ENCODE results near the gene DKK1. TPM values are rescaled to one million over a fixed set of nuclear protein-coding genes. Genes with fewer than 3 reads are reported as not detected.
A peak's percentile ranks its signal among the peaks of the same experiment; 100 is the strongest.

Gene DKK1
- 1 to 10 TPM in 1 of 5 donors, under 1 TPM in 2, not detected in 2; 0.59 to 2.4 (median 0.76) TPM for total RNA-seq
- 0.17 TPM for total RNA-seq (2013)
- total RNA-seq, result 0 to 0.25 (median 0) reads per million in 29 experiments

GRCh38 chr10:52313933-52314821, at the start of gene DKK1:
DKK1 (plus strand) TSS chr10:52314281; CDS start chr10:52314435, 154 bp downstream.
- POLR2A ChIA-PET, result no interaction called here
- ATAC-seq (replicated peaks in 1 of 4), result peak in 2 of 4 experiments; percentile 20 to 32
- H3K27ac Mint-ChIP-seq, result no peak within 1 kb of the TSS
- peaks cover 0 to 2% (median 0%) of the 10 kb centered on the region in 3 donors for H3K9me3 Mint-ChIP-seq
- peaks cover 56 to 59% of the 10 kb centered on the region in 2 donors for H3K27me3 Mint-ChIP-seq
- no peaks in the 10 kb centered on the region for H3K36me3 Mint-ChIP-seq
- Histone ChIP-seq H3K27me3 (replicated peaks in 1 of 2; ENCODE audit: control insufficient read depth in 2 of 2, extremely low read depth in 1 of 2, insufficient read depth in 2 of 2, low read length in 1 of 2) (peaks cover 22 to 27% of the 10 kb centered on the region in 2 experiments), H3K4me3 (ENCODE audit: control insufficient read depth in 1 of 2, extremely low read depth in 1 of 2, low read length in 1 of 2) (peak within 1 kb of the TSS in 1 of 2 donors; percentile 71), H3K27ac (ENCODE audit: low read length) (no peak within 1 kb of the TSS), H3K36me3 (ENCODE audit: control insufficient read depth in 2 of 2, extremely low read depth in 1 of 2, insufficient read depth in 1 of 2, low read length in 1 of 2) (no peaks in the 10 kb centered on the region), H3K9me3 (no peaks in the 10 kb centered on the region), H3K4me1 (ENCODE audit: control insufficient read depth in 1 of 2, extremely low read depth in 1 of 2, insufficient read depth in 2 of 2, low read length in 2 of 2) (peaks cover 5 to 14% of the 10 kb centered on the region in 2 experiments)
- peaks cover 14 to 22% (median 17%) of the 10 kb centered on the region in 3 donors for H3K4me1 Mint-ChIP-seq
- CTCF ChIA-PET, result interaction anchor here in 1 of 2 donors (0.6 kb wide), 1 partner anchor 1277 kb away, joined by 3 read pairs; no protein-coding TSS in a partner anchor
- DNase-seq, result peak in 4 of 35 experiments; percentile 3 to 8 (median 4)
- peak within 1 kb of the TSS in 2 of 3 donors; percentile 36 to 52 for H3K4me3 Mint-ChIP-seq
- 5% methylated on average over 47 of the region's 55 CpGs for WGBS (ENCODE audit: insufficient coverage)

DNA sequence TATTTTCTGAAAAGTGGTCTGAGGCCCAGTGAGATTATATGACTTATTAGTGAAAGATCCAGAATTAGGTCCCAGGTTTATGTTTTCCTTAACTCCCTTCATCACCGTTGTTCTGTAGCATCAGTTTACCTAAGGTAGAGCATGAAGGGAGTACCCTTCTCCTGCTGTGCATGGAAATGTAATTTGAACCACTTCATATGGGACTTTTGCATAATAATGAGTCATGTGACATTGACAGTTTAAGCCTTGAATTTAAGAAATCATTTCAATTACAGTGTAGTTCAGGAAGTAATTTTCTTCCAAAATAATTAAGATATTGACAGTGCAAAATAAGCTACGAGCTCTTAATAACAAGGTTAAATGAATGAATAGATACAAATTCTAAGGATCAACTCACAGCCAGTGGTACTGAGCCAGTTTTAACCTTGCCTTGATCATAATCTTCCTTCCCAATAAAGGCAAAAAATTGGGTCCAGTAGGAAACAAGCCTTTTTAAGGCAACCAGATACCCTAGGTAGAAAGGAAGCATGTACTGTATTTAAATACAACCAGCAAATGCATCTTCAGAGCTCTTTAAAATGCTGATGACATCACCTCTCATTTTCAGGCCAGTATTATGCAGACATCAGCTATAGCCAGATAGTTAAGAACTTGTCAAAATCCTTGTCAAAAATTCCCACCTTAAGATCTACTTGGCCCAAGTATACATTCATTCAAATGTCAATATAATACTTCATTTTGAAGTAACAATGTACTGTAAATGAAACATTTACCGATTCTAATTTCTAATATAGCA, 48.8 kb upstream of the DKK1 start:
- H3K36me3 Mint-ChIP-seq, result no peaks in the 10 kb centered on the region
- POLR2A ChIA-PET, result no interaction called here
- no peak overlapping the region for H3K27ac Mint-ChIP-seq
- no peaks in the 10 kb centered on the region for H3K9me3 Mint-ChIP-seq
- no peak for ATAC-seq (replicated peaks in 1 of 4)
- H3K27me3 Mint-ChIP-seq, result peaks cover 0 to 3% of the 10 kb centered on the region in 2 donors
- CTCF ChIA-PET, result no interaction called here
- Histone ChIP-seq H3K4me3 (ENCODE audit: control insufficient read depth in 1 of 2, extremely low read depth in 1 of 2, low read length in 1 of 2) (no peak overlapping the region), H3K27me3 (replicated peaks in 1 of 2; ENCODE audit: control insufficient read depth in 2 of 2, extremely low read depth in 1 of 2, insufficient read depth in 2 of 2, low read length in 1 of 2) (no peaks in the 10 kb centered on the region), H3K36me3 (ENCODE audit: control insufficient read depth in 2 of 2, extremely low read depth in 1 of 2, insufficient read depth in 1 of 2, low read length in 1 of 2) (no peaks in the 10 kb centered on the region), H3K9me3 (no peaks in the 10 kb centered on the region), H3K27ac (ENCODE audit: low read length) (no peak overlapping the region), H3K4me1 (ENCODE audit: control insufficient read depth in 1 of 2, extremely low read depth in 1 of 2, insufficient read depth in 2 of 2, low read length in 2 of 2) (no peaks in the 10 kb centered on the region)
- WGBS (ENCODE audit: insufficient coverage), result no CpG with 5 or more reads among the region's 3 CpGs
- H3K4me1 Mint-ChIP-seq, result no peaks in the 10 kb centered on the region
- DNase-seq, result no peak
- H3K4me3 Mint-ChIP-seq, result no peak overlapping the region

GRCh38 chr10:52266858-52267257, 47.2 kb upstream of the DKK1 start:
- Mint-ChIP-seq H3K9me3 (no peaks in the 10 kb centered on the region), H3K4me3 (no peak overlapping the region), H3K4me1 (no peaks in the 10 kb centered on the region), H3K36me3 (no peaks in the 10 kb centered on the region), H3K27ac (no peak overlapping the region), H3K27me3 (peaks cover 0 to 3% of the 10 kb centered on the region in 2 donors)
- H3K27ac ChIP-seq (ENCODE audit: low read length), result no peak overlapping the region
- ATAC-seq (replicated peaks in 1 of 4) (no peak), DNase-seq (no peak)
- no CpG with 5 or more reads among the region's 1 CpG for WGBS (ENCODE audit: insufficient coverage)
- no peaks in the 10 kb centered on the region for H3K9me3 ChIP-seq
- H3K27me3 ChIP-seq (replicated peaks in 1 of 2; ENCODE audit: control insufficient read depth in 2 of 2, extremely low read depth in 1 of 2, insufficient read depth in 2 of 2, low read length in 1 of 2), result no peaks in the 10 kb centered on the region
- H3K36me3 ChIP-seq (ENCODE audit: control insufficient read depth in 2 of 2, extremely low read depth in 1 of 2, insufficient read depth in 1 of 2, low read length in 1 of 2), result no peaks in the 10 kb centered on the region
- H3K4me1 ChIP-seq (ENCODE audit: control insufficient read depth in 1 of 2, extremely low read depth in 1 of 2, insufficient read depth in 2 of 2, low read length in 2 of 2), result no peaks in the 10 kb centered on the region
- H3K4me3 ChIP-seq (ENCODE audit: control insufficient read depth in 1 of 2, extremely low read depth in 1 of 2, low read length in 1 of 2), result no peak overlapping the region
- CTCF ChIA-PET, result no interaction called here
- POLR2A ChIA-PET, result no interaction called here

DNA sequence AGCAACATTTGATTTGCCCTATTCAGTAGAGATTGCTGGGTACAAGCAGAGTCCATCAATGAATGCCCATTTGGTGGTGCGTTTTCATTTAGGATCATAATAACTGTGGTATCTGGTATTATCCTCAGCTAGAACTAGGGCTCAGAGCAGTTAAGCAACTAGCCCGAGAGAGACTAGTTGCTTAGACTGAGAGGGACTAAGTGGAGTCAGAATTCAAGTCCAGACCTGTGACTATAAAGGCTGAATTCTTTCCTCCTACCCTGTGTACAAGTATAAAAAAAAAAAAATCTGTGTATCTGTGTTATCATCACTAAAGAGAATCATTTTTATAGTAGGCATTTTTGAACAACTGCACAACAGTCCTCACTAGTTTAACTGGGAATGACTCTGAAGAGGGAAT, 45.3 kb upstream of the DKK1 start:
- CTCF ChIA-PET, result interaction anchor here in 1 of 2 donors (0.6 kb wide), 1 partner anchor 425 kb away, joined by 3 read pairs; no protein-coding TSS in a partner anchor
- WGBS (ENCODE audit: insufficient coverage), result no CpG with 5 or more reads among the region's 2 CpGs

GRCh38 chr10:52269233-52269632, 44.8 kb upstream of the DKK1 start:
- Histone ChIP-seq H3K36me3 (ENCODE audit: control insufficient read depth in 2 of 2, extremely low read depth in 1 of 2, insufficient read depth in 1 of 2, low read length in 1 of 2) (no peaks in the 10 kb centered on the region), H3K4me3 (ENCODE audit: control insufficient read depth in 1 of 2, extremely low read depth in 1 of 2, low read length in 1 of 2) (no peak overlapping the region), H3K27me3 (replicated peaks in 1 of 2; ENCODE audit: control insufficient read depth in 2 of 2, extremely low read depth in 1 of 2, insufficient read depth in 2 of 2, low read length in 1 of 2) (no peaks in the 10 kb centered on the region), H3K27ac (ENCODE audit: low read length) (no peak overlapping the region), H3K4me1 (ENCODE audit: control insufficient read depth in 1 of 2, extremely low read depth in 1 of 2, insufficient read depth in 2 of 2, low read length in 2 of 2) (no peaks in the 10 kb centered on the region), H3K9me3 (no peaks in the 10 kb centered on the region)
- WGBS (ENCODE audit: insufficient coverage), result 60% methylated on average over 1 of the region's 4 CpGs
- CTCF ChIA-PET, result no interaction called here
- no peaks in the 10 kb centered on the region for H3K36me3 Mint-ChIP-seq
- POLR2A ChIA-PET, result no interaction called here
- DNase-seq, result no peak
- ATAC-seq (replicated peaks in 1 of 4), result no peak
- peaks cover 0 to 3% (median 0%) of the 10 kb centered on the region in 3 donors for H3K9me3 Mint-ChIP-seq
- no peak overlapping the region for H3K27ac Mint-ChIP-seq
- no peaks in the 10 kb centered on the region for H3K4me1 Mint-ChIP-seq
- peaks cover 0 to 3% of the 10 kb centered on the region in 2 donors for H3K27me3 Mint-ChIP-seq
- H3K4me3 Mint-ChIP-seq, result no peak overlapping the region

More for the DNA sequence above, 45.3 kb upstream of the DKK1 start:
- DNase-seq (no peak), ATAC-seq (replicated peaks in 1 of 4) (no peak)
- Histone ChIP-seq H3K4me3 (ENCODE audit: control insufficient read depth in 1 of 2, extremely low read depth in 1 of 2, low read length in 1 of 2) (no peak overlapping the region), H3K4me1 (ENCODE audit: control insufficient read depth in 1 of 2, extremely low read depth in 1 of 2, insufficient read depth in 2 of 2, low read length in 2 of 2) (no peaks in the 10 kb centered on the region), H3K36me3 (ENCODE audit: control insufficient read depth in 2 of 2, extremely low read depth in 1 of 2, insufficient read depth in 1 of 2, low read length in 1 of 2) (no peaks in the 10 kb centered on the region), H3K9me3 (no peaks in the 10 kb centered on the region), H3K27ac (ENCODE audit: low read length) (no peak overlapping the region), H3K27me3 (replicated peaks in 1 of 2; ENCODE audit: control insufficient read depth in 2 of 2, extremely low read depth in 1 of 2, insufficient read depth in 2 of 2, low read length in 1 of 2) (no peaks in the 10 kb centered on the region)
- H3K36me3 Mint-ChIP-seq, result no peaks in the 10 kb centered on the region
- H3K4me1 Mint-ChIP-seq, result no peaks in the 10 kb centered on the region
- H3K4me3 Mint-ChIP-seq, result no peak overlapping the region
- H3K27ac Mint-ChIP-seq, result no peak overlapping the region
- no peaks in the 10 kb centered on the region for H3K9me3 Mint-ChIP-seq
- POLR2A ChIA-PET, result no interaction called here
- peaks cover 0 to 3% of the 10 kb centered on the region in 2 donors for H3K27me3 Mint-ChIP-seq

DNA sequence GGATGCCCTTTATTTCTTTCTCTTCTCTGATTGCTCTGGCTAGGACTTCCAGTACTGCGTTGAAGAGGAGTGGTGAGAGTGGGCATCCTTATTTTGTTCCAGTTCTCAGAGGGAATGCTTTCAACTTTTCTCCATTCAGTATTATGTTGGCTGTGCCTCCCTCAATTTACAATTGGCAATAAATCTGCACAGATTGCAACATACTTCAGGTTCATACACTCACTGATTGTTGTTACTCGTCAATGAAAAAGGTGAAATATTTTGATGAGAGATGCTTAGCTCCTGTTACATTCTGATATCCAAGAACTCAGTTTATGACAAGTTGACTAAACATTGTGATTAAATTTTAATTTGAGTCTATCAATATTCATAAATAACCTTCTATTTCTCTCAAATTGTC, 37.9 kb upstream of the DKK1 start:
- H3K36me3 Mint-ChIP-seq, result no peaks in the 10 kb centered on the region
- H3K4me1 ChIP-seq (ENCODE audit: control insufficient read depth in 1 of 2, extremely low read depth in 1 of 2, insufficient read depth in 2 of 2, low read length in 2 of 2), result no peaks in the 10 kb centered on the region
- peaks cover 0 to 2% of the 10 kb centered on the region in 2 donors for H3K27me3 Mint-ChIP-seq
- no peak overlapping the region for H3K27ac ChIP-seq (ENCODE audit: low read length)
- no peak overlapping the region for H3K27ac Mint-ChIP-seq
- no peaks in the 10 kb centered on the region for H3K27me3 ChIP-seq (replicated peaks in 1 of 2; ENCODE audit: control insufficient read depth in 2 of 2, extremely low read depth in 1 of 2, insufficient read depth in 2 of 2, low read length in 1 of 2)
- no peaks in the 10 kb centered on the region for H3K36me3 ChIP-seq (ENCODE audit: control insufficient read depth in 2 of 2, extremely low read depth in 1 of 2, insufficient read depth in 1 of 2, low read length in 1 of 2)
- DNase-seq (no peak), ATAC-seq (replicated peaks in 1 of 4) (no peak)
- no peaks in the 10 kb centered on the region for H3K9me3 ChIP-seq
- no peaks in the 10 kb centered on the region for H3K4me1 Mint-ChIP-seq
- no peak overlapping the region for H3K4me3 ChIP-seq (ENCODE audit: control insufficient read depth in 1 of 2, extremely low read depth in 1 of 2, low read length in 1 of 2)
- H3K9me3 Mint-ChIP-seq, result peaks cover 7 to 13% (median 12%) of the 10 kb centered on the region in 3 donors
- no CpG with 5 or more reads among the region's 2 CpGs for WGBS (ENCODE audit: insufficient coverage)
- H3K4me3 Mint-ChIP-seq, result no peak overlapping the region
- CTCF ChIA-PET, result no interaction called here
- POLR2A ChIA-PET, result no interaction called here

Measured in T-cell (primary cell).